Measurements from ENCODE around the gene ATXN1.

ATXN1 gene

GRCh38 chr6:16508959-16509358 is 252.3 kb downstream of the ATXN1 start:
- Histone ChIP-seq H3K4me3 (IDR thresholded peaks at IDR 0.05; ENCODE audit: insufficient read depth, low read depth, low read length) (no peak overlapping the region), H3K27ac (no peak overlapping the region), H3K36me3 (ENCODE audit: insufficient read depth) (no peaks in the 10 kb centered on the region), H3K79me2 (ENCODE audit: insufficient read depth, low read depth) (no peaks in the 10 kb centered on the region), H4K20me1 (ENCODE audit: insufficient read depth) (no peaks in the 10 kb centered on the region), H2AFZ (ENCODE audit: low read depth) (no peak overlapping the region), H3K27me3 (ENCODE audit: insufficient read depth, low read depth) (no peaks in the 10 kb centered on the region), H3K4me1 (ENCODE audit: low read depth, poor library complexity, severe bottlenecking) (peaks cover 85% of the 10 kb centered on the region), H3K4me2 (no peak overlapping the region), H3K9ac (no peak overlapping the region)
- no peak for TF ChIP-seq CTCF (conservative IDR thresholded peaks at IDR 0.05; ENCODE audit: low read depth, low read length)

- no peak overlapping the region for H3K9ac ChIP-seq
- H3K27ac ChIP-seq, result no peak overlapping the region
- no peak overlapping the region for H3K4me3 ChIP-seq (IDR thresholded peaks at IDR 0.05; ENCODE audit: insufficient read depth, low read depth, low read length)
- no peaks in the 10 kb centered on the region for H3K36me3 ChIP-seq (ENCODE audit: insufficient read depth)
- H4K20me1 ChIP-seq (ENCODE audit: insufficient read depth), result no peaks in the 10 kb centered on the region
- H3K4me2 ChIP-seq, result no peak overlapping the region
- no peaks in the 10 kb centered on the region for H3K27me3 ChIP-seq (ENCODE audit: insufficient read depth, low read depth)
- peaks cover 4% of the 10 kb centered on the region; the same call in 1 of the 2 replicates for H3K79me2 ChIP-seq (ENCODE audit: insufficient read depth, low read depth)
- no peak for TF ChIP-seq CTCF (conservative IDR thresholded peaks at IDR 0.05; ENCODE audit: low read depth, low read length)
- no peak overlapping the region for H2AFZ ChIP-seq (ENCODE audit: low read depth)
- peaks cover 78% of the 10 kb centered on the region for H3K4me1 ChIP-seq (ENCODE audit: low read depth, poor library complexity, severe bottlenecking)
Measured at GRCh38 chr6:16505711-16506357, 255.4 kb downstream of the ATXN1 start.

- no peak for TF ChIP-seq CTCF (conservative IDR thresholded peaks at IDR 0.05; ENCODE audit: low read depth, low read length)
- H3K27me3 ChIP-seq (ENCODE audit: insufficient read depth, low read depth), result no peaks in the 10 kb centered on the region
- H3K79me2 ChIP-seq (ENCODE audit: insufficient read depth, low read depth), result peaks cover 4% of the 10 kb centered on the region; the same call in 1 of the 2 replicates
- no peak overlapping the region for H3K4me3 ChIP-seq (IDR thresholded peaks at IDR 0.05; ENCODE audit: insufficient read depth, low read depth, low read length)
- H4K20me1 ChIP-seq (ENCODE audit: insufficient read depth), result no peaks in the 10 kb centered on the region
- peak overlapping the region; percentile 9; the same call in 1 of the 2 replicates for H3K27ac ChIP-seq
- peaks cover 77% of the 10 kb centered on the region for H3K4me1 ChIP-seq (ENCODE audit: low read depth, poor library complexity, severe bottlenecking)
- H3K9ac ChIP-seq, result no peak overlapping the region
- no peaks in the 10 kb centered on the region for H3K36me3 ChIP-seq (ENCODE audit: insufficient read depth)
- H3K4me2 ChIP-seq, result peak overlapping the region; percentile 39
- no peak overlapping the region for H2AFZ ChIP-seq (ENCODE audit: low read depth)
Measured at GRCh38 chr6:16504609-16505008, 256.7 kb downstream of the ATXN1 start.

- Histone ChIP-seq H3K4me3 (IDR thresholded peaks at IDR 0.05; ENCODE audit: insufficient read depth, low read depth, low read length) (no peak overlapping the region), H3K27ac (peak overlapping the region; percentile 9; the same call in 1 of the 2 replicates), H3K9ac (no peak overlapping the region), H3K27me3 (ENCODE audit: insufficient read depth, low read depth) (no peaks in the 10 kb centered on the region), H4K20me1 (ENCODE audit: insufficient read depth) (no peaks in the 10 kb centered on the region), H3K36me3 (ENCODE audit: insufficient read depth) (no peaks in the 10 kb centered on the region), H3K4me1 (ENCODE audit: low read depth, poor library complexity, severe bottlenecking) (peaks cover 77% of the 10 kb centered on the region), H3K79me2 (ENCODE audit: insufficient read depth, low read depth) (peaks cover 4% of the 10 kb centered on the region; the same call in 1 of the 2 replicates), H2AFZ (ENCODE audit: low read depth) (no peak overlapping the region), H3K4me2 (peak overlapping the region; percentile 39)
- TF ChIP-seq CTCF (conservative IDR thresholded peaks at IDR 0.05; ENCODE audit: low read depth, low read length), result no peak
Measured at GRCh38 chr6:16503970-16504415, 257.3 kb downstream of the ATXN1 start.

All from KMS-11 (cell line).